Fibroblast of lung (primary cell): Measurements from ENCODE around the gene NTSR2. TPM values are rescaled to one million over a fixed set of nuclear protein-coding genes. Genes with fewer than 3 reads are reported as not detected.

Source experiments
- DNase-seq, 2 donors: peaks; one replicate each; pipeline versions ENCODE4 v3.0.0 to v3.0.0-alpha.2; 2010; ENCODE audit warnings: low read depth in 2 of 2
- H2AFZ ChIP-seq: 2 replicates; pipeline ENCODE4 v1.5.1; 2012; ENCODE audit warnings: low read length, control low read depth, inconsistent platforms
- H3K27ac ChIP-seq: 2 replicates; pipeline ENCODE4 v1.5.1; 2011; ENCODE audit warnings: low read length, control low read depth; ENCODE audit not compliant: insufficient read depth
- H3K27me3 ChIP-seq: 2 replicates; pipeline ENCODE4 v1.5.1; 2011; ENCODE audit warnings: mild to moderate bottlenecking, low read length; ENCODE audit not compliant: control insufficient read depth, insufficient read depth
- H3K36me3 ChIP-seq: 2 replicates; pipeline ENCODE4 v1.5.1; 2011; ENCODE audit warnings: low read length; ENCODE audit not compliant: control insufficient read depth, insufficient read depth
- H3K4me1 ChIP-seq: 2 replicates; pipeline ENCODE4 v1.5.1; 2011; ENCODE audit warnings: low read length; ENCODE audit not compliant: control insufficient read depth, insufficient read depth; ENCODE audit errors: extremely low read depth
- H3K4me2 ChIP-seq: 2 replicates; pipeline ENCODE4 v1.5.1; 2011; ENCODE audit warnings: low read length, control low read depth; ENCODE audit not compliant: insufficient read depth; ENCODE audit errors: extremely low read depth
- H3K4me3 ChIP-seq, 4 experiments: fragments of 200-600 bp in 1 of 4; sonication (generic) in 1 of 4; replicated peaks in 1 of 4; 2 replicates each; pipeline ENCODE4 v1.5.1; 2011 to 2016; ENCODE audit warnings: low read length in 4 of 4, low read depth in 3 of 4, mild to moderate bottlenecking in 3 of 4, control low read depth in 2 of 4, inconsistent platforms in 1 of 4, mixed read lengths in 1 of 4; ENCODE audit not compliant: insufficient read depth in 1 of 4; ENCODE audit errors: control extremely low read depth in 1 of 4
- H3K79me2 ChIP-seq: 2 replicates; pipeline ENCODE4 v1.5.1; 2012; ENCODE audit warnings: mild to moderate bottlenecking, low read length, inconsistent platforms; ENCODE audit not compliant: control insufficient read depth, insufficient read depth
- H3K9ac ChIP-seq: 2 replicates; pipeline ENCODE4 v1.5.1; 2011; ENCODE audit warnings: mild to moderate bottlenecking, low read length, control low read depth; ENCODE audit not compliant: insufficient read depth
- H3K9me3 ChIP-seq: 2 replicates; pipeline ENCODE4 v1.5.1; 2012; ENCODE audit warnings: low read depth, low read length; ENCODE audit not compliant: control insufficient read depth, insufficient read depth
- H4K20me1 ChIP-seq: 2 replicates; pipeline ENCODE4 v1.5.1; 2011; ENCODE audit warnings: low read length; ENCODE audit not compliant: control insufficient read depth, insufficient read depth; ENCODE audit errors: extremely low read depth
- CTCF ChIP-seq, 2 donors: IDR thresholded peaks in 1 of 2; conservative IDR thresholded peaks in 1 of 2; 1 replicate in 1 of 2; 2 replicates in 1 of 2; pipeline ENCODE4 v1.5.1; 2011 to 2012; ENCODE audit warnings: low read length in 2 of 2, control low read depth in 1 of 2, inconsistent platforms in 1 of 2, low read depth in 1 of 2, mild to moderate bottlenecking in 1 of 2
- EZH2 ChIP-seq: IDR thresholded peaks from 2 replicates; pipeline ENCODE4 v1.5.1; 2012; ENCODE audit warnings: low read length, control low read depth, mild to moderate bottlenecking; ENCODE audit errors: missing control alignments
- polyA plus RNA-seq, 2 donors: library from polyadenylated mRNA; depleted of rRNA in 1 of 2; stranded (reverse) in 1 of 2; unstranded in 1 of 2; fragments of >200 nt; gene quantifications; 2 replicates each; pipeline ENCODE4 v1.2.1, GENCODE V29; 2011 to 2012; ENCODE audit warnings: missing spikeins in 1 of 2
- total RNA-seq: library from RNA; depleted of rRNA; stranded (reverse); fragments of >200 nt; gene quantifications from 2 replicates; pipeline ENCODE4 v1.2.1, GENCODE V29; 2014

The NTSR2 gene
- total and polyA plus RNA-seq, 2 donors (not counting 1 experiment from before 2014, with no cell fraction given): not detected

- Histone ChIP-seq H3K9ac (no peak overlapping the region), H3K36me3 (no peaks in the 10 kb centered on the region), H3K27ac (no peak overlapping the region), H3K4me1 (peaks cover 12% of the 10 kb centered on the region), H3K27me3 (no peaks in the 10 kb centered on the region), H3K4me2 (no peak overlapping the region), H3K9me3 (no peaks in the 10 kb centered on the region), H3K4me3 (no peak overlapping the region), H2AFZ (no peak overlapping the region), H4K20me1 (no peaks in the 10 kb centered on the region), H3K79me2 (no peaks in the 10 kb centered on the region)
- DNase-seq: no peak
- TF ChIP-seq EZH2 (no peak), CTCF (conservative IDR thresholded peaks at IDR 0.05 in 1 of 2, IDR thresholded peaks at IDR 0.05 in 1 of 2; ENCODE audit: low read depth in 1 of 2, low read length in 2 of 2) (no peak)
Measured at GRCh38 chr2:11702946-11703345, 33.0 kb upstream of the NTSR2 start.

- Histone ChIP-seq H3K4me3 (no peak overlapping the region), H3K4me2 (no peak overlapping the region), H3K9ac (no peak overlapping the region), H2AFZ (no peak overlapping the region), H3K9me3 (no peaks in the 10 kb centered on the region), H3K36me3 (no peaks in the 10 kb centered on the region), H3K4me1 (peaks cover 23% of the 10 kb centered on the region), H3K79me2 (no peaks in the 10 kb centered on the region), H3K27ac (no peak overlapping the region), H3K27me3 (no peaks in the 10 kb centered on the region), H4K20me1 (no peaks in the 10 kb centered on the region)
- no peak for DNase-seq
- TF ChIP-seq EZH2 (no peak), CTCF (conservative IDR thresholded peaks at IDR 0.05 in 1 of 2, IDR thresholded peaks at IDR 0.05 in 1 of 2; ENCODE audit: low read depth in 1 of 2, low read length in 2 of 2) (no peak)
Measured at GRCh38 chr2:11701751-11702301, 31.8 kb upstream of the NTSR2 start.

GRCh38 chr2:11701206-11701605 lies 31.2 kb upstream of the NTSR2 start:
- no peak overlapping the region for H3K4me2 ChIP-seq
- H3K27ac ChIP-seq: no peak overlapping the region
- TF ChIP-seq CTCF (conservative IDR thresholded peaks at IDR 0.05 in 1 of 2, IDR thresholded peaks at IDR 0.05 in 1 of 2; ENCODE audit: low read depth in 1 of 2, low read length in 2 of 2): no peak
- TF ChIP-seq EZH2: no peak
- H3K9ac ChIP-seq: no peak overlapping the region
- H2AFZ ChIP-seq: no peak overlapping the region
- peaks cover 29% of the 10 kb centered on the region for H3K4me1 ChIP-seq
- no peaks in the 10 kb centered on the region for H4K20me1 ChIP-seq
- no peak for DNase-seq
- no peaks in the 10 kb centered on the region for H3K27me3 ChIP-seq
- no peak overlapping the region for H3K4me3 ChIP-seq
- no peaks in the 10 kb centered on the region for H3K9me3 ChIP-seq
- H3K79me2 ChIP-seq: no peaks in the 10 kb centered on the region
- H3K36me3 ChIP-seq: no peaks in the 10 kb centered on the region
